CD4-positive, alpha-beta T cell treated with Interleukin-6 at 100 ng/mL for 8 hours (primary cell): ENCODE data around the gene GPR31.

Experiments
- DNase-seq: peaks from one replicate; pipeline ENCODE4 v3.0.0-alpha.2; 2020; ENCODE audit warnings: mixed read lengths, low spot score

Gene GPR31

DNA sequence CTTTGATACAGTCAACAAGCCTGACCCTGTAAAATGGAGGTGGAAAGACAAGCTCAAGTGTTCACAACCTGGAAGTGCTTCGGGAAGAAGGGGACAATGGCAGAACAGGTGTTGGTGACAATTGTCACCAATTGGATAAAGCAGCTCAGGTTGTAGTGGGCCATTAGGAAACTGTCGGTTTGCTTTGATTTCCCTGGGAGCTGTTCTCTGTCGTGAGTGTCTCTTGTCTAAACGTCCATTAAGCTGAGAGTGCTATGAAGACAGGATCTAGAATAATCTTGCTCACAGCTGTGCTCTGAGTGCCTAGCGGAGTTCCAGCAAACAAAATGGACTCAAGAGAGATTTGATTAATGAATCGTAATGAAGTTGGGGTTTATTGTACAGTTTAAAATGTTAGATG is 19.9 kb downstream of the GPR31 start:
- no peak for DNase-seq

DNA sequence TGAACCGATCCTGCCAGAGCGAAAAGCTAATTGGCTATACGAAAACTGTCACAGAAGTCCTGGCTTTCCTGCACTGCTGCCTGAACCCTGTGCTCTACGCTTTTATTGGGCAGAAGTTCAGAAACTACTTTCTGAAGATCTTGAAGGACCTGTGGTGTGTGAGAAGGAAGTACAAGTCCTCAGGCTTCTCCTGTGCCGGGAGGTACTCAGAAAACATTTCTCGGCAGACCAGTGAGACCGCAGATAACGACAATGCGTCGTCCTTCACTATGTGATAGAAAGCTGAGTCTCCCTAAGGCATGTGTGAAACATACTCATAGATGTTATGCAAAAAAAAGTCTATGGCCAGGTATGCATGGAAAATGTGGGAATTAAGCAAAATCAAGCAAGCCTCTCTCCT is 20.7 kb downstream of the GPR31 start:
- DNase-seq, result no peak

DNA sequence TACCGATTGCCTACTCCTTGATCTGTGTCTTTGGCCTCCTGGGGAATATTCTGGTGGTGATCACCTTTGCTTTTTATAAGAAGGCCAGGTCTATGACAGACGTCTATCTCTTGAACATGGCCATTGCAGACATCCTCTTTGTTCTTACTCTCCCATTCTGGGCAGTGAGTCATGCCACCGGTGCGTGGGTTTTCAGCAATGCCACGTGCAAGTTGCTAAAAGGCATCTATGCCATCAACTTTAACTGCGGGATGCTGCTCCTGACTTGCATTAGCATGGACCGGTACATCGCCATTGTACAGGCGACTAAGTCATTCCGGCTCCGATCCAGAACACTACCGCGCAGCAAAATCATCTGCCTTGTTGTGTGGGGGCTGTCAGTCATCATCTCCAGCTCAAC is 21.4 kb downstream of the GPR31 start:
- DNase-seq, result no peak

DNA sequence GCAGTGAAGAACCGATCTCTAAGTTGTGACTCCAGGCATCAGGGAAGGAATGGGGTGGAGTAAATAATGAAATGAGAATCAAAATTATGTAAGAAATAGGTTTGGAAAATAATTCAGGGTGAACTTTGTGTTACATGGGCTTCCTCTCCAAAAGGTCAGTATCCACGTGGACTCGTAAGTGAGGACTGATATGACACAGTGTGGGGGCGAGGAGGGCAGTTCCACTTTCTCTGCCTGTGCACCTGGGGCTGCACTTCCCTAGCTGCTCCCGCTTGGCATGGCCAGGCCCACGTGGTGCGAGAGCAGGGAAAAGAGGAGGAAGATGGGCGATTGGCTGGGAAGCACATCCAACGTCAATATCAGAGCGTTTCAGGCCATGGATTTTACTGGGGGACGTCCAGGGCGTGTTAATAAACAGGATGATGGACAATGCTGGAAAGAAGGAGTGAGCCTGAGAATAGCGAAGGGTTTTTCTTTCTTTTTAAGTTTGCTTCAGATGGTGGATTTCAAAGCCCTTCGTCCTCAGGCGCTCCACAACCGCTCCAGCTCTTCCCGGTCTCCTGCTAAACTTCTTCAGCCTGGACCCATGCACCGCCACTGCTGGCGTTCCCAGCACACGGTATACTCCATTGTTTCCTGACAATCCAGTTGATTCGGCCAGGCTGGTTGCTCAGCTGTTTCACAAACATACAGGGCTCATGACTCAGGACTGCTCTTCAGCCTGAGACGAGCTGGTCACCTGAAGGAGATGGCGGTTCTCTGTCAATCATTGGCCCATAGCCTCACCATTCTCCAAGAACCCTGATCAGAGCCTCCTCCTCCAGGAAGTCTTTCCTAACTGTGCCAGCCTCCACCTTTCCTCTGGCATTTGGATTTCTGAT is 23.1 kb downstream of the GPR31 start:
- no peak for DNase-seq

DNA sequence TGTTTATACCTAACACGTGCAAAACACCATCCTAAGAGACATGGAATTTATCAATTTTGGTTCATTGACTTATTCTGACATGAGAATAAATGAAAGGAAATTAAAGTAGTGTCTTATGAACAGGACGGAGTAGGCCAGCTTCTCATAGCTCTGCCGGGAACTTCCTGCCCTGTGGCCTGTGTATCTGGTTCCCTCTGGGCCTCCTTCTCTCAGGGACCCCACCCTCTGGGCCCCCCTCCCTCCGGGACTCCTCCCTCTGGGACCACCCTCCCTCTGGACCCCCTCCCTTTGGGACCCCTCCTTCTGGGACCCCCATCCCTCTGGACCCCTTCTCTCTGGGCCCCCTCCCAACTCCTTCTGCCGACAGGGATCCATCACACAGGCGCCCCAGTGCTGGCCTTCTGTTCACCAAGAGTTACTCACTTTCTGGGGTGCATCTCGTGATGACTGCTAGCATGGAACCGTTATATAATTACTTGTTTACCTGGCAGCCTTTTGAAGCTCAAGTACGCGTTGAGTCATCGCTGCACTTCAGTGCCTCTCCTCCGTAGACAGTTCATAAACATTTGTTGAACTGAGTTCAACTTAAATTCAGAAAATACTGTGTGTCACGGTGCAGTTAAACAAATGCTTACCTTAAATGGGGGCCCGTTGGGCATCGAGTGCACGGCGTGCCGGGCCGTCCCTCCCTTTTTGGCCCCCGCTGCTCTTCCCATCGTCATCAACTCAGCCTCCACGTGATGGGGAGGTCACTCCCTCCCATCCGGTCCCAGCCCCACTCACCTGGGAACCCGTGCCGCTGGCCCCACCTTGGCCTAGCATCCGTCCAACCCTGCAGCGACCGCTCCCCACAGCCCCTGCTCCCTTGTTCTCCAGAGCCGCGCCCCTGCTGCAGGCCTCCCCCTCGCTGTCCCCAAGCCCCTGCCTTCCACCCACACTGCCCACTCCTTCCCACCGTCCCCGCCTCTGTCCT is 26.8 kb downstream of the GPR31 start:
- DNase-seq, result no peak

DNA sequence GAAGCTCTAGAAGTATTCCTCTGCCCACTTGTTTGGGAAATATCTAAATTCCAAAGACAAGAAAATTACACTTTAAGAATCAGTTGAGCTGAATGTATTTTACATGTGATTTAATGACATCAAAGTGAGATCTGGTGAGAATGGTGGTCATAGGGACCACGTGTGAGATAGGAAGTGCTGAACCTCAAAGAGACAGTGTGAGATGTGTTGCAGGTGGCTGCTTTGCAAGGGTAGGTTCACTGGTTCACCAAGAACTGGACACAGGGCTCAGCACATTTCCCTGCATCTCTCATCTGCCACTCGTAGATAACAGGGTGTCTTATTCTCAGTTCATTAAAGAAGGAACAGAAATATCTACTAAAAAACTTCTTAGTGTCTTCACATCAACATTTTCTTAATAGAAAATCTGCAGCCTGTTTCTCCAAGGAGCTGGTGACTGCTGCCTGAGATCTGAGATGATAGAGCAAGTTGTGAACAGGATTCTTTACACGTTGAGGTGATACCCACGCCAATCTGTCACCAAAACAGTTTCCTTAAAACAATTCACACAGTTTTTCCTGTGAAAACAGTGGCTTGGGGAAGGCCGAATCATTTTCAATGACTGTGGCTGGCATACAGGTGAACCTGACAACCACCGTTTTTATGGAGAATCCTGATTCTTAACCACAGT is 27.6 kb downstream of the GPR31 start:
- DNase-seq, result no peak

DNA sequence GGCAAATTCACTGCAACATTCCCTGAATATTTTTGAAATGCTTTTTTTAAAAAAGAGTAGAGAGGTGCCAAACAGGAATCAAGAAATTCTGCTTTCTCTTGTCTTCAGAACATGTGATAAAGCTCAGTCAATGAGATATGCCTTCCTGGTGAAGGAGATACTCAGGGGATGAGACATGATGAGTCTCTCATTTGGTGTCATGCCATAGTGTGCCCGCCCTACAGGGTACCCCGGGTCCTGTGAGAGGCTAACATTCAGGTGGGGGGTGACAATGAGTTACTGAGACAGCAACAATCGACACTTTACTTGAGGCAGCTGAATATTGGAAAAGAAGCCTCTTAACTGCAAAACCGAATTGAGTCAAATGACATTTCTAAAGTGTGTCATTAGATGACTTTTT is 28.2 kb downstream of the GPR31 start:
- DNase-seq, result no peak

DNA sequence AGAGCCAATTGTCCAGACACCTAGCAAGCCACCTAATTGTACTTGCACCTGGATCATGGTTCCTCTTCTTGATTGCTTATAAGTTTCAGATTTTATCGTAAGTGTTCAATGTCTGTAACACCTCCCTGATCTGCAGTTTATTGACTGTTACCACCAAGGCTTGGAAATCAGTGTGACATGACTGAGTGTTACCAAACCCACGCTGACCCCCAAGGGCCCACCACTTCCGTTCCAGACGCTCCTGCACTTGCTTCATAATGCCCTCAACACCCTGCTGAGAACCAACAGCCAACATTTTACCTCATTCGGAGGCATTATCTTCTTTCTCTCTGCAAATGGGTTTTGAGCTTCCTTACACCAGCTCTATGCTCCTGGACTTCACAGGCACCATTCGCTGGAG is 28.6 kb downstream of the GPR31 start:
- no peak for DNase-seq

DNA sequence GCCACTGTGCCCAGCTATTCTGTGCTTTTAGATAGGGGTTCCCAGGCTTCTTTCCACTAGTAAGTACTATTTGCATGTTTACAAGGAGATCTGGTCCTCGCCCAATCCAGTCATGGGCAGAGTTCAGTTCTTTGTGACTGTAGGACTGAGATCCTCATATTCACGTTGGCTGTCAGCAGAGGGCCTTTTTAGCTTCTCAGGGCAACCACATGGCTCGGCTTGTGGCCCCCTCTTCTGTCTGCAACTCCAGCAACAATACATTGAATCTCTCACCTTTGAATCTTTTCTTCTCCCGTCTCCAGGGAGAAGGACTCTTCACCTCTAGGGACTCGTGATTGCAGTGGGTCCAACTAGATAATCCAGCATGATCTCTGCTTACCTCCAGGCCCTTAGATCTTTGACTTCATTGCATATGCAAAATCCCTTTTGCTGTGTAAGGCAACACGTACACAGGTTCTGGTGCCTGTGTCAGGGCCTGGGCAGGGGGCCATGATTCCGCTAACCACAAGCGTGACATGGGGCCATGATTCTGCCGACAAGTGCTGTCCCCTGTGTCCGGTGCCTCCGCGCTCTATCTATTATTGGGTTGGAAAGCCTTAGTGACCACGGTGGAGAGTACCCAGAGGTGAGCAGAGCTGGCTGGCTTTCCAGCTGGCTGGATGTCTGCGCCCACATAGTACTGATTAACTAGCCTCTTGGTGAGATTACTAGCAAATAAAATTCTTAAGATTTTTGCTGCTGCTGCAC is 29.8 kb downstream of the GPR31 start:
- no peak for DNase-seq

DNA sequence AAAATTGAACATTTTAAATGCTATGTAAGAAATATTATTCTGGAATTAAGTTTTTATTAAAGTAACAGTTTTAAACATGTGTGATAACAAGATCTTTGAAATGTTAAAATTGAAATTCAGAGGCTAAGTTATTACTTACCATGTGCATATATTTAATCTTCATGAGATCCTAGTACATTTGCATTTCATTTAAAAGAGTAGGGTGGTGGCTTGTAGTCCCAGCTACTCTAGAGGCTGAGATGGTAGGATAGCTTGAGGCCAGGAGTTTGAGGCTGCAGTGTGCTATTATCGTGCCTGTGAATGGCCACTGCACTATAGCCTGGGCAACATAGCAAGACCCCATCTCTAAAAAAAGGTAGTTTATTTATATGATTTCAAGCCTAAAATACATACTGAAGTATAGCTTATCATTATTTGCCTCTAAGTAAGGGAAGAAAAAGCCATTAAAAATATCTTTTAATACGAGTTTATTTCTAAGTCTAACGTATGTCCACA is 31.9 kb downstream of the GPR31 start:
- DNase-seq, result no peak

DNA sequence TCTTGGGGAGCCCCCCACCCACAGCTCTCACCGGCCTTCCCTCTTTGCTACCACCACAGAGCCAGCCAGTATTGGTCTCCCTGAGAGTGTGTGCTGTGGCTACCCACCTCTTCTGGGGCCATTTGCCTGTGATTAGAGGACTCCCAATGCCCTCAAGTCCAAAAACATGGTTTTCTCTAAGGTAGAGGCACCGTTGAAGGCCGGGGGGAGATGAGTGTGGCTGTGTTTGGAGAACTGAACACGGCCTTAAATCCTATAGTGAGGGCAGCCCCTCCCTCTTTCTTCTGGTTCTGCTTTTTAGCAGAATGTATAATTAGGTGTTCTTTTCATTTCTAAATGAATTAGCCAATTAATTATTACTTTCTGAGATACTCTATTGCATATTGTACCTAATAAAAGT is 32.4 kb downstream of the GPR31 start:
- no peak for DNase-seq

DNA sequence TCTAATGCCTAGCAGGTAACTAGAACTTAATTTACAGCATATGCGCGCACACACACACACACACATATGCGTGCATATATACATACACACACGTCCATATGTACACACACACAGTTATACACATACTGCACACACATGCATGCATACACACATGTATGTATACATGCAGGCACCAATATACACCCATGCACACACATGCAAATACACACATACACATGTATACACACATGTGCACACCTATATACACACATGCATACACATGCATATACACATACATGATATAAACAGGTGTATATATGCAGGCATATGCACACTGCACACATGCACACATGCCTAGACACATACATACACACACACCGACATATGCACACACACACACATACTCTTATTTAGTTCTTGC is 33.0 kb downstream of the GPR31 start:
- no peak for DNase-seq

DNA sequence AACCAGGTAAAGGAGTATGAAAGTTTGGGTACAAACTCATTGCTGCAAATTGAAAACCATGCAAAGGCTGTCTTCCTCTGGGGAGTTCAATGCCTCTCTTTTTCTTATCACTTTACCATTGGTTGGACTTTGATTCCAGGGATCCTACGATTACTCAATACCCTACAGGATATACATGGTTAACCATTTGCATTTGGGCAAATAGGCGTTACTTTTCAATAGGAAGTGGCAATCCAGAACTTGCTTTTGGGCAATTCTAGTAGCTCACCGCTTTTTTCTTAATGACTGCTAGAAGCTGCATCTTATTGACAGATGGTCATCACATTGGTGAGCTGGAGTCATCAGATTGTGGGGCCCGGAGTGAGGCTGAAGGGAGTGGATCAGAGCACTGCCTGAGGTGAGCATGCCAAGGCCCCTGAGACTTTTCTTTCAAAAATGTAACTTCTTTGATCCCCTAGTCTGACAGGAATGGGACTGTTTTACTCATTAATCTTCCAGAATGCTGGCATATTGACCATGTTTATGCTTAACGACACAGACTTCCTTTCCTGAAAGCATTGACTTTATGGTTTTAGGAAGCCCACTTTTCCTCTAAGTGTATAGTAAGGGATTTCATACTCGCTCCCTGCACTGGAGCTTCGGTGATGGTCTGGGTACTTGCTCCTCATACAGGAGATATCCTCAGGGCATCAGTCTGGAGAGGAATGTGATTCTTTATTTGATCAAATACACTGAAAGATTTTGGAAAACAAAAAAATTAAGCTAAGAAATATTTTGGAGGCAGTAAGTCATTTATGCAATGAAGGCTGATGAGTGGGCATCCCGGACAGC is 34.7 kb downstream of the GPR31 start, which contains the start of gene CCR6:
TSS of gene CCR6 (plus strand) at position 270 of the 831 bp plus-strand sequence. CDS start 13,039 bp downstream, outside the sequence.
- no peak for DNase-seq

DNA sequence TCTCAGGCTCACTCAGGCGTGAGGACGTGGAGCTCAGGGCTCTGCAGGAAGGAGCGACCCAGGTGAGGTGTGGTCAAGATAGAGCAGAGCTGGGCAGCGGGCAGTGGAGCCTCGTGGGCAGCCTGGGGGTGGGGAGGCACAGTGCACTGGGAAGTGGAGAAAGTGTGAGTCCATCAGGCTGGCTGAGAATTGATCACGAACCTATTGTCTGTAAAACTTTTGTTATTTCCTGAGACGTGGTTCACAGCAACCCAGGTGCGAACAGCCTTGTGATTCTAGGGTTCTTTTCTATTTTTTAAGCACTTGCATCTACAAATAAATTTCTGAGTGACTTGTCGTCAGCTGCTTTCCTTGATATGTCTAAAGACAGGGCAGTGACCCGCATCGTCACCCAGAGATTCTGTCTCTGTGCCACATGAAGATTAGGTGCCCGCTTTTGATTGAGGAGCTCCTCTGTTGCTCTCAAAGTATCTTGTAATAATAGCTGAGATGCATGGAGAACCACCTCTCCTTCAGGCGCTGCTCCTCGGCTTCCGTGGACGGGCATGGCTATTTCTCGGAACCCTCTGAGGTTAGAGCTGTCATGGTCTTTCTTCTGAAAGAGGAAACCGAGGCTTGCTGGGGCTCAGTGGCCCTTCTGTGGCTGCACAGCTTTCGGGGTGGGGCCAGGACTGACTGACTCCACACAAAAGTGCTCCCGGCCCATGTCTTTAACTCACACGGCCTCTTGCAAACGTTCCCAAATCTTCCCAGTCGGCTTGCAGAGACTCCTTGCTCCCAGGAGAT is 35.5 kb downstream of the GPR31 start:
- DNase-seq, result no peak

DNA sequence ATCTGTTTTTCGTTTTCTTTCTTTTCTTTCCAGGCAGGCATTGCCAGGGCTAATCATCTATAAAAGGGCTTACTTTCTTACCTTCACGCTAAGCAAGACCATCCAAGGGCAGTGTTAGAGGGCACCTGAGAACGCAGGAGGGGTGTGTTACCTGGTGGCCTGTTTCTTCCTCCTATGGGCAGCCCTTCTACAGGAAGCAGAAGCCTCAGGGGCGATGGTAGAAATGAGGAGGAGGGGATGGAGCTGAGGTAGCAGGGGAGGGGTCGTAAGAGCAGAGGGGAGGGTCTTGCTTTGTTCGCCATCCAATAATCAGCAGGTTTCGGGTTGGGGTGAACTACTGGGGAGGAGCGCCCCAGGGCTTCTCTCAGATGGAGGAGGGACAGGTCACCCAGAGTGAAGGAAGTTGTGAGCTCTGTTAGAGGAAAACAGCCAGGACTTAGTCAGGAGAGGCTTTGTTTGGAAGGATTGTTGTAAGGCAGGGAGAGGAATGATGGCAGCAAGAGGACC is 36.4 kb downstream of the GPR31 start:
- no peak for DNase-seq

DNA sequence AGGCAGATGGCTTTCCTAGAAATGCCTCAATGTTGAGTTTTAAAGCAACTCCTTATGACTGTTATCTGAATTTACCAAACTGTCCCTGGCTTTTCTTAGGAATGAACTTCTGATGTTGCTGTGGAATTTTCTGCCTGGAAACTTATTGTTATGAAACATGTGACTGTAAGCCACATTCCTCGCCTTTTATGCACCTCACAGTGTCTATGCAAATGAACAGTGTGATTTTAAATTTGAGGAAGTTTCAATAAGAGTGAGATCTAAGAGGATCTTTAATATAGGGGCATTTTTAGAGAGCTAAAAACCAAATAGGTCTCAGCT is 37.2 kb downstream of the GPR31 start:
- no peak for DNase-seq

DNA sequence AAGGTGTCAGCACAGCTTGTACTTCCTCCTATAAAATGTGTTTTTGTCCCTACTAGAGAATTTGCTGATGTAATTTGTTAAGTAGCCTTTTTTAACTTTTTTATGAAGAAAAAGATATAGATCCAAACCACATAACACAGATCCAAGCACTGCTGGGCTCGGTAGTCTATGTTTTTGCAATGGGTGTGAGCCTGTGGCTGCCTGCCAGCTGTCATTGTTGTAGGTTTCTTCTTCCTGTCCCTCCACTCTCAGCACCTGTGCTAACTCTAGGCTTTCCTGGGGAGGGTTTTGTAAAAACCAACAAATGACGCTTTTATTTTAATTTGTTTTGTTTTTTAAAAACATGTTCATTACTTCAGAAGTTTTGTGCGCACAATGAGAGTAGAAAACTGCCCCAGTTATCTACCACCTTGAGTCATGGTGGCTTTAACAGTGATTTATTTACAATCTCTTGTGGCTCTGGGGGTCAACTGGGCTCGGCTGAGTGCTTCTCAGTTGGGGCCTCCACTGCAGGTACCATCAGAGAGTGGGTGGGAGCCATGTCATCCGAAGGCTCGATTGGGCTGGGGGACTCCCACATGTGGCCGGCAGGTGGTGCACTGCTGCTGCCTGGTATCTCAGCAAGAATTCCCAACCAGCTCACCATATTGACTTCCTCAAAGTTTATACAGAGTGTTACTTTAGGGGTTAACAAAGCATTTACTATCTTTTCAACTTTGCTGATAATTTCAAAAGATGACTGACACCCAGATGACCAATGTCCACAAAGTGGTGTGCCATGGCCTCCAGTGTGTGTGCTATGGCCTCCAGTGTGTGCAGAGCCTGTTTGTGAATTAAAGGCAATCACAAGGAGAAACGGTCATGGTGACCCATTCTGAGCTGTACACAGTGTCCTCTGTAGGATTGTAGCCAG is 37.9 kb downstream of the GPR31 start:
- DNase-seq, result peak; percentile 73

DNA sequence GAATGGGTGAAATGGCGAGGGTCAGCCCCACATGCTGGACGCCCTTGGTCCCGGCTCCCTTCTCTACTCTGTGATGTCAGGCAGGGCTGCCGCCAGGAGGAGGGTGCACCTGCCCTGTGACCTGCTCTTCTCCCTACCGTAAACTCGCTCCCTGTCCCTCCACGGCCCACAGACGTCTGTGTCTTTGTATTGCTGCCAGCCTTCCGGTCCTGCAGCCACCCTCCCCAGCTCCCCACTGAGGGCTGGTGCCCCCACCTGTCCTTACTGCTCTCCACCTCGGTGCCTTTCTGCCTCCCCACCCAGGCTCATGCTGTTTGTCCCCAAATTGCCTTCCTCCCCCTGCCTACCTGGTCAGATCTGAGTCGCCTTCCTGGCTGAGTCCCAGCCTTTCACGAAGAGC is 38.9 kb downstream of the GPR31 start:
- no peak for DNase-seq

DNA sequence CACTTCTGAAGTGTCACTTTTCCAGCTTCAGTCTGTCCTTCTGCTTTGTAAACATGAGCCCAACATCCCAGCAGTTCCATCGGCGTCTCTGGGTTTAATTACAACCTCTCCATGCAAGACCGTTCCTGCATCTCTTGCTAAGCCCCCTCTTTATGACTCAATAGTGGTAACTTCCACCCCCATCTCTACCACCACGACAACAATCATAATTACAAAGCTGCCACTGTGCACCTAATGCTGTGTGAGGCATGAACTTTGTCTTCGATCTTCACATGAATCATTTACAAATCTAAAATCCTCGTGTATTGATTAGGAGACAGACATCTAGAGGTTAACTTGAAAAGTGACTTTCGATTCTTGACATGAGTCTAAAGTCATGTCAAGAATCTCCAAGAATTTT is 39.8 kb downstream of the GPR31 start:
- DNase-seq, result no peak
